Esophagus squamous epithelium (tissue), 4 donors: Measurements from ENCODE around the gene ZNF831.

Experiments used
- CTCF ChIP-seq, 6 experiments: fragments of 450-650 bp in 4 of 6; fragments of 200-600 bp in 2 of 6; sonication (generic) in 2 of 6; IDR thresholded peaks; one replicate each; pipeline ENCODE4 v1.5.1; 2016 to 2019; ENCODE audit warnings: antibody characterized with exemption in 6 of 6, mild to moderate bottlenecking in 4 of 6, moderate library complexity in 4 of 6
- POLR2A ChIP-seq, 4 donors: fragments of 450-650 bp; IDR thresholded peaks; one replicate each; pipeline ENCODE4 v1.6.1; 2017; ENCODE audit warnings: antibody characterized with exemption in 4 of 4, mild to moderate bottlenecking in 4 of 4, moderate library complexity in 3 of 4

GRCh38 chr20:59220161-59220560 is 56.5 kb downstream of the ZNF831 start:
- TF ChIP-seq CTCF (IDR thresholded peaks at IDR 0.05) (no peak), POLR2A (IDR thresholded peaks at IDR 0.05) (no peak)
